HG03571 (cell line): ENCODE results near the gene FOXJ2.
"Not testable (repeated sequence)": the region's sequence is repeated elsewhere in the genome, so short reads cannot be mapped to it uniquely, and the experiment has no call there.

Experiments
- ATAC-seq: cut with Tn5 transposase; IDR thresholded peaks from one replicate; pipeline ENCODE4 v1.9.1; 2021; ENCODE audit not compliant: unreplicated experiment

Gene FOXJ2

GRCh38 chr12:8032242-8033152 is at the start of gene FOXJ2:
TSS of gene FOXJ2 (plus strand) at chr12:8032716. CDS start at chr12:8039833, 7,117 bp downstream.
- ATAC-seq: peak; percentile 61

DNA sequence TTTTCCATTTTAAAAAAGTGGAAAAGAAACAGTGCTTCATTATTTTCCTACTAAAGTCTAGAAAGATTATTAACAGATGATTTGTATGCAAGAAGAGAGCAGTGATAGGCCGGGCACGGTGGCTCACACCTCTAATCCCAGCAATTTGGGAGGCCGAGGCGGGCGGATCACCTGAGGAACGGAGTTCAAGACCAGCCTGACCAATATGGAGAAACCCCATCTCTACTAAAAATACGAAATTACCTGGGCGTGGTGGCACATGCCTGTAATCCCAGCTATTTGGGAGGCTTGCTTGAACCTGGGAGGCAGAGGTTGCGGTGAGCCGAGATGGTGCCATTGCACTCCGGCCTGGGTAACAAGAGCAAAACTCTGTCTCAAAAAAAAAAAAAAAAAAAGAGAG is 49.5 kb upstream of the FOXJ2 start:
- not testable (repeated sequence) for ATAC-seq

GRCh38 chr12:7983460-7983859 is 49.1 kb upstream of the FOXJ2 start:
- not testable (repeated sequence) for ATAC-seq

- no peak for ATAC-seq
Measured at GRCh38 chr12:7984900-7985299, 47.6 kb upstream of the FOXJ2 start.

- ATAC-seq: no peak
Measured at GRCh38 chr12:7985802-7986418, 46.6 kb upstream of the FOXJ2 start.

- no peak for ATAC-seq
Measured at GRCh38 chr12:7989827-7990491, 42.6 kb upstream of the FOXJ2 start.

GRCh38 chr12:7991535-7991934 is 41.0 kb upstream of the FOXJ2 start:
- ATAC-seq: no peak

- peak; percentile 9 for ATAC-seq
Measured at GRCh38 chr12:7994731-7995205, 37.7 kb upstream of the FOXJ2 start.

DNA sequence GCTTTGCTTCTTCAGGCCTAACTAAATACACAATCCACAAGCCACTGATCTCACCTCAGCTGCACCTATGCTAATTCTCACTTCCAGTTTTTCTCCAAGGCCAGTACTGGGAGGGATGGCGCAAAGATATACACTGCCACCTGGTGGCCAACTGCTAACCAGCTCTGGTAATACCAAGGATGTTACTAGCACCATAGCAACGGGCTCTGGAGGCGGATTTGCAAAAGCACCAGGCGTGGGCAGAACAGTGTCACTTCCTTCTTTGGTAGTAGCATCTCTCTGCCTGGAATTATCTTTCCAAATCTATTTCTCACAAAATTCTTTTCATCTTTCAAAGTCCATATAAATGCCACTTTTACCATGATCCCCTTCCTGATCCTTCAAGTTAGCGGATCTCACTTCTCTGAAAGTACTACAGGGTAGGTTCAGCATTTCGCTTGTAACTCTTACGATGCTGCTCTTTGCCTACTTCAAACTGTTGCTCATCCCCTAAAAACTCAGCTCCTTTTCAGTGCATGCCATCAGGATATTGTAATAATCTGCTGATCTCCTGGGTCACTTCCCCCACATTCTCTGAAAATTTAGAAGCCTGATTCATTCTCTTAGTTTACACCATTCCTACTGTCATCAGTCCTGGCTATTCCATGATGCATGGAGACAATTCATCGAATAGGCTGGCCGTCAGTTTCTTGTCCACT is 37.1 kb upstream of the FOXJ2 start:
- ATAC-seq: peak; percentile 100

GRCh38 chr12:8000827-8001226 is 31.7 kb upstream of the FOXJ2 start:
- not testable (repeated sequence) for ATAC-seq

GRCh38 chr12:8001496-8001895 is 31.0 kb upstream of the FOXJ2 start:
- ATAC-seq: not testable (repeated sequence)

GRCh38 chr12:8004897-8005296 is 27.6 kb upstream of the FOXJ2 start:
- not testable (repeated sequence) for ATAC-seq

GRCh38 chr12:8011331-8011730 is 21.2 kb upstream of the FOXJ2 start:
- ATAC-seq: no peak

DNA sequence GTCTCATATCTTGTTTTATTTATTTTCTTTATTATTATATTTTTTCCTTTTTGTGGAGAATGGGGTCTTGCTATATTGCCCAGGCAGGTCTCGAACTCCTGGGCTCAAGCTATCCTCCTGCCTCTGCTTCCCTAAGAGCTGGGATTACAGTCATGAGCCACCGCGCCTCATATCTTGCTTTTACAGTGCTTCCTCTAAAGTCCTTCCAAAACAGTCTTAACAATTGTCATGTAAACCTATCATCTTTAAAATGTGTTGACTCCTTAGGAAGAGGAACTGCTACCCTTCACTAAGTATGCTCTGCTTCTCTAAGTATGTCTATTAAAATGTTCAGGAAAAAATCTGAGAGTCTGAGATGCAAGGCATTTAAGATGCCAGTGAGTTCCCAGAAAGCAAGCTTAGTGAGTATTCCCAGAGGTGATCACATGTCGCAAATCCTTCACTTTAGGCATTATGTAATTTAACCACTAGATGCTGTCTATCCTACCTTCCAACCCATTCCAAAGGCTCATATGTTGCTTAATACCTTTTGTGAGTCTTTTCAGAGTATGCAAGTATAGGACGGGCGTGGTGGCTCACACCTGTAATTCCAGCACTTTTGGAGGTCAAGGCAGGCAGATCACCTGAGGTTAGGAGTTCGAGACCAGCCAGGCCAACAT is 19.7 kb upstream of the FOXJ2 start:
- ATAC-seq: no peak

DNA sequence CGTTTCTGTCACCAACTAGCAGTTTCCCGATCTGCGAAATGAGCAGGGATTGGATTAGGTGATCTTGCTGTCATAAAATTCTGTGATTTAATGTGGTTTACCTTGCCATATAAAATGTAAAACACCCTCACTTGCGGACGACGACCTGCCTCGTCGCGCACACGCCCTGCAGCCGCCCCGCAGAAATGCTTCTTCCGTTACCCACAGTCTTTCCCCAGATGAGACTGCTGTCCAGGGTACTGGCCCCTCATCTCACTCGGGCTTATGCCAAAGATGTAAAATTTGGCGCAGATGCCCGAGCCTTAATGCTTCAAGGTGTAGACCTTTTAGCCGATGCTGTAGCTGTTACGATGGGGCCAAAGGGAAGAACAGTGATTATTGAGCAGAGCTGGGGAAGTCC is 17.7 kb upstream of the FOXJ2 start:
- ATAC-seq: no peak

DNA sequence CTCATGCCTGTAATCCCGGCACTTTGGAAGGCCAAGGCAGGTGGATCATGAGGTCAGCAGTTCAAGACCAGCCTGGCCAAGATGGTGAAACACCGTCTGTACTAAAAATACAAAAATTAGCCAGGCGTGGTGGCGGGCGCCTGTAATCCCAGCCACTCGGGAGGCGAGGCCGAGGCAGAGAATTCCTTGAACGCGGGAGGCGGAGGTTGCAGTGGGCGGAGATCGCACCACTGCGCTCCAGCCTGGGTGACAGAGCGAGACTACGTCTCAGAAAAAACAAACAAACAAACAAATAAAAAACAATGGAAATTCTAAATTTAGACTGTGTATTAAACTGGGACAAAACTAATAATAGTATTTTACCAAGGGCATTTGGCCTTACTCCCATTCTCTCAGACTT is 14.3 kb upstream of the FOXJ2 start:
- not testable (repeated sequence) for ATAC-seq

DNA sequence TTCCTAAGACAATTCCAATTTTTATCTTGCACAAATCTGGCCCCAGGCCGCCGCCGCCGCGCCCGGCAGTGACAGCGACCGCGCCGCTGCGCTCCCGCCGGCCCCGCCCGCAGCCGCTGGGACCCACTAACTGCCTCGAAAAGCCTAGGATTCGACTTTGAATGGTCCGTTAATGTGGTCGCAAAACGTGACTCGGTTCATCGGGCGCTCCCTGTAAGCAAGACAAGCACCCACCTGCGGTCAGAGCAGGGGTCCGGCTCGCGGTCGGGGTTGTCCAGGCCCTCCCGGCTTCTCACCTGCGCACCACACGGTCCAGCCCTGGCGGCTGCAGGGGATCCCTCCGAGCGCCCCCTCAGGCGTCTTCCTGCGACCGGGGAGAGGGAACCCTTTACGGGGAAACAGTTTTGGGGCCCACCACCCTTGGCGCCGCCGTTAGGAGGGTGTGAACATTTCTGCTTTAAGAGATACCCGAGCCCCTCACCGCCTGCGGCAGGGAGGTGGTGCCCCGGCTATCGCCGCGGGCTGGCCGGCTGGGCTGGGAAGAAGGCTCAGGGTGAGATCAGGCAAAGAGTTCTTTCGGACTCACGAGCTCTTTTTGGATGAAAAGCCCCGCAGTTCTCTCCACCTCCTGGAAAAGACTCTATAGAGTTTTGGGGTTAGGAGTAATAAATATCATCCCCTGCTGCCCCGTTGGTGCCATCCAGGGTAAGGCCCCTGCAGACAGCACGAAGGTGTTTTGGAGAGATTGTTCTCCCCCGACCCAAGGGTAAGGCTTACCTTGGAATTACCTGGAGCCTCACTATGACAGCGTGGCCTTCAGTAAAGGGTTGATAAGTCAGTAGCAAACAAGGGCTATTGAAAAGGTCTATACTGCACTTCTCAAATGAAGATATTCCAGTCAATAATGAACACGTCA is 13.6 kb upstream of the FOXJ2 start:
- ATAC-seq: no peak

DNA sequence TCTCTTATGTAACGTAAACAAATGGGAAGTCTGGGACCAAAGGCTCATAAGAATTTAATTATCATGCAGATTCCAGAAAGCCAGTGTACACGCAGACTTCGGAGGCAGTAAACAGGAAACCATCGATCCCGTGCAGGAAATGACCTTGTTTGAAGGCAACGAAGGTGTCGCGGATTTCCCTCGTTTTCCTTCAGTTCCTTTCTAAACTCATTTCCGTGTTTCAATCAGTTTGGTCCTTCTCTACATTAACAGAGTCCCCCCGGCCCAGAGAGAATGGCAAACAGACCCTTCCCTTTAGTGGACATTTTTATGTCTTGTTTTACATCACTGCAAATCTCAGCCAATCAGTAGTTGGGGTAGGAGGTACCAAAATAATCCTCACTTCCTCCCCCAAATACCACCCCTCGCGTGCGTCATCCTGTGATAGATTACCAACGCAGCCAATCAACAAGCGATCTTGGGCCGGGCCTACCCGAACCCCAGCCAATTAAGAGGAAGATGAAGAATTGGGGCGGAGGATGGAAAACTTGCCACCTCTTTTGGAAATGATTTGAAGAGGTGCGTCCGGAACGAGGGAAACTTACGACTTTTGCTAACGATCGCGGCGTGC is 6.1 kb upstream of the FOXJ2 start:
- peak; percentile 98 for ATAC-seq

GRCh38 chr12:8027856-8028255 is 4.7 kb upstream of the FOXJ2 start:
- ATAC-seq: no peak
